Thyroid gland (tissue), 4 donors: ENCODE data around the gene TMEM150C. TPM values are rescaled to one million over a fixed set of nuclear protein-coding genes. Genes with fewer than 3 reads are reported as not detected.

Experiments used
- DNase-seq, 2 donors: peaks; one replicate each; pipeline ENCODE4 v3.0.0-alpha.2; 2019
- H3K27ac ChIP-seq, 3 donors: fragments of 200-600 bp; sonication (generic); 1 replicate in 2 of 3; 2 replicates in 1 of 3; pipeline ENCODE4 v1.5.1; 2016 to 2019; ENCODE audit warnings: mild to moderate bottlenecking in 1 of 3, moderate library complexity in 1 of 3
- H3K27me3 ChIP-seq: fragments of 200-600 bp; sonication (generic); one replicate; pipeline ENCODE4 v1.5.1; 2019
- H3K36me3 ChIP-seq, 2 donors: fragments of 200-600 bp; sonication (generic); one replicate each; pipeline ENCODE4 v1.5.1; 2016 to 2019
- H3K4me1 ChIP-seq, 2 donors: fragments of 200-600 bp; sonication (generic); one replicate each; pipeline ENCODE4 v1.5.1; 2017 to 2019
- H3K4me3 ChIP-seq, 3 donors: fragments of 200-600 bp; sonication (generic); replicated peaks in 1 of 3; 1 replicate in 2 of 3; 2 replicates in 1 of 3; pipeline ENCODE4 v1.5.1; 2016; ENCODE audit warnings: mild to moderate bottlenecking in 1 of 3
- H3K9me3 ChIP-seq: fragments of 200-600 bp; sonication (generic); one replicate; pipeline ENCODE4 v1.5.1; 2017
- CTCF ChIP-seq, 6 experiments: fragments of 200-600 bp in 3 of 6; fragments of 450-650 bp in 3 of 6; sonication (generic) in 3 of 6; IDR thresholded peaks; one replicate each; pipeline ENCODE4 v1.5.1; 2016 to 2019; ENCODE audit warnings: antibody characterized with exemption in 6 of 6, mild to moderate bottlenecking in 2 of 6, inconsistent platforms in 1 of 6, moderate library complexity in 1 of 6
- POLR2A ChIP-seq, 2 donors: fragments of 450-650 bp; IDR thresholded peaks; one replicate each; pipeline ENCODE4 v1.6.1; 2017; ENCODE audit warnings: antibody characterized with exemption in 2 of 2, mild to moderate bottlenecking in 2 of 2, moderate library complexity in 1 of 2
- WGBS, 2 donors: methylation state at CpG; one replicate each; pipeline ENCODE4 v1.1.5; 2017; 5-methylcytosine and 5-hydroxymethylcytosine counted together
- intact Hi-C: fragments of 100-400 bp; cut with DNase I; formaldehyde crosslinking; loops from one replicate; pipeline ENCODE4 v1.15.1; 2023
- total RNA-seq, 4 donors: library from RNA; depleted of rRNA; stranded (reverse); fragments of >200 nt; gene quantifications; one replicate each; pipeline ENCODE4 v1.2.3, GENCODE V29; 2016

TMEM150C gene
- total RNA-seq, 4 donors from 2014 or later = 18.8 to 27.4 (median 23.6) TPM

- H3K27me3 ChIP-seq = no peaks in the 10 kb centered on the region
Measured at GRCh38 chr4:82513382-82513781, 48.4 kb downstream of the TMEM150C start.

GRCh38 chr4:82510216-82510615 is 51.6 kb downstream of the TMEM150C start:
- no peaks in the 10 kb centered on the region for H3K4me1 ChIP-seq
- intact Hi-C loops = no loop called here
- WGBS, 2 donors = 93 to 98% methylated on average over 3 of the region's 3 CpGs
- no peak for DNase-seq
- TF ChIP-seq POLR2A (IDR thresholded peaks at IDR 0.05) (no peak), CTCF (IDR thresholded peaks at IDR 0.05) (no peak)
- H3K4me3 ChIP-seq = no peak overlapping the region
- no peaks in the 10 kb centered on the region for H3K27me3 ChIP-seq
- H3K9me3 ChIP-seq = no peaks in the 10 kb centered on the region
- H3K27ac ChIP-seq = no peak overlapping the region
- no peaks in the 10 kb centered on the region for H3K36me3 ChIP-seq

More at GRCh38 chr4:82513382-82513781, 48.4 kb downstream of the TMEM150C start:
- no peak for DNase-seq
- intact Hi-C loops = no loop called here
- no peaks in the 10 kb centered on the region for H3K9me3 ChIP-seq
- H3K4me1 ChIP-seq = peaks cover 0 to 7% of the 10 kb centered on the region in 2 donors
- no peak overlapping the region for H3K27ac ChIP-seq
- H3K4me3 ChIP-seq = no peak overlapping the region
- no peaks in the 10 kb centered on the region for H3K36me3 ChIP-seq
- TF ChIP-seq CTCF (IDR thresholded peaks at IDR 0.05) (no peak), POLR2A (IDR thresholded peaks at IDR 0.05) (no peak)
- WGBS, 2 donors = 85 to 87% methylated on average over 2 of the region's 2 CpGs

DNA sequence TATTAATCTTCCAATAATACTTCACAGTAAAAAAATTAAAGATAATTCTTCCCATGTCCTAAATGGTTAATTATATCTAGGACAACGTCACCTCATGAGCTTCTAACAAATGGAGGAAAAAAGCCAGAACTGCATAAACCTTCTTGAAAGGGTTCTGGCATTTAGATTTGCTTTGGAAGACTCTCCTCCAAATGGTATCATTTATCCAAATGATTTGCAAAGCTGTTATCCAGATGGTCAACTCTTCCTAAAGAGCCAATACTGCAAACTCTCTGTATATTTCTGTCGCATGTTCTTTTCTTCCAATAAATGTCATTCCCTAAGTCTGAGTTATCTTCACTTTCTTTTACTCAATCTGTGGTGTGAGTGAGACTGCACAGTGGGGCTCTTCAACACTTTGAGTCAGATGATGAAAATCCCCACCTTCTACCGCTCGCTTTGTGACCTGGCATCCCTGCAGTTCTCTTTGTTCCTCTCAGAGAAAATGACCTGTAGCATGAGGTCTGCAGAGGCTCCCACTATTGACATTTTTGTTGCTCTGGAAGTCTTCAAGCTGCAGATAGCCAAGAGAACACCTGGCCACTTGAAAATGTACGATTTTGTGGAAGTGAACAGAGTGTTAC is 52.9 kb downstream of the TMEM150C start:
- TF ChIP-seq CTCF (IDR thresholded peaks at IDR 0.05) (no peak), POLR2A (IDR thresholded peaks at IDR 0.05) (no peak)
- no peak for DNase-seq

DNA sequence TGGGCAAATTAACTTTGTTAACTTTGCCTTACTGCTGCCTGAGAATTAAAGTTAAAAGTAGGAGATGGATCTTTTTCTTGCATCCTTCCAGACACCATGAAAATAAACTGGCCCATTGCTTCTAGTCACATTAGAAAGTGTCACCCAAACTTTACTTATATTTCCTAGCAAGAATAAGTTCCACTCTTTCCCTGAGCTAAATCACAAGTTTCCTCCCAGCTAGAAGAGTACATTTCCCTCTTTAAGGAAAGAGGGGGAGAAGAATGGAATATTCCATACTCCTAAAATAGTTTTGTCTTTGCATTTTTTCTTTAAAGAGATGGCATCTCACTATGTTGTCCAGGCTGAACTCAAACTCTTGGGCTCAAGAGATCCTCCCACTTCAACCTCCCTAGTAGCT is 53.8 kb downstream of the TMEM150C start:
- Histone ChIP-seq H3K36me3 (no peaks in the 10 kb centered on the region), H3K27me3 (no peaks in the 10 kb centered on the region), H3K27ac (no peak overlapping the region), H3K9me3 (no peaks in the 10 kb centered on the region), H3K4me1 (no peaks in the 10 kb centered on the region), H3K4me3 (no peak overlapping the region)
- no peak for DNase-seq
- intact Hi-C loops = no loop called here
- TF ChIP-seq CTCF (IDR thresholded peaks at IDR 0.05) (no peak), POLR2A (IDR thresholded peaks at IDR 0.05) (no peak)

More for the DNA sequence above, 52.9 kb downstream of the TMEM150C start:
- no peaks in the 10 kb centered on the region for H3K27me3 ChIP-seq
- WGBS, 2 donors = 79 to 82% methylated on average over 5 of the region's 5 CpGs
- H3K4me1 ChIP-seq = no peaks in the 10 kb centered on the region
- no peak overlapping the region for H3K27ac ChIP-seq
- no peak overlapping the region for H3K4me3 ChIP-seq
- H3K9me3 ChIP-seq = no peaks in the 10 kb centered on the region
- intact Hi-C loops = no loop called here
- no peaks in the 10 kb centered on the region for H3K36me3 ChIP-seq

DNA sequence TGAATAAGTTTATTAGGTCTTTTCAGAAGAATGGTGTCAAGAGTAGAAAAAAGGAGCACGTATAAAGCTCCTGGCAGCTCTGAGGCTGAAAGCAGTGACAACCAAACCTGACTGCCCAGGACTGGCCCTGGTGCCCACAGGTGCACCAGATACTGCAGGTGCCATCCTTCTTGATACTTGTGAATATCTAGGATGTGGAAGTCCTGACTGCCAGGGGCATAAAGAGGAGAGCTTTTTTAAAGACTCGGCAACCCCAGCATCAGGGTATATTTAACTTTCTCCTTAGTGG is 60.7 kb downstream of the TMEM150C start:
- H3K36me3 ChIP-seq = no peaks in the 10 kb centered on the region
- H3K4me3 ChIP-seq = no peak overlapping the region
- H3K4me1 ChIP-seq = peaks cover 0 to 5% of the 10 kb centered on the region in 2 donors
- H3K27me3 ChIP-seq = no peaks in the 10 kb centered on the region
- H3K9me3 ChIP-seq = no peaks in the 10 kb centered on the region
- no peak for DNase-seq
- WGBS, 2 donors = 77 to 89% methylated on average over 2 of the region's 2 CpGs
- TF ChIP-seq POLR2A (IDR thresholded peaks at IDR 0.05) (no peak), CTCF (IDR thresholded peaks at IDR 0.05) (no peak)
- intact Hi-C loops = no loop called here
- H3K27ac ChIP-seq = no peak overlapping the region
